COLO668 (cell line): ENCODE results near the gene WWC2.
"Not testable (repeated sequence)": the region's sequence is repeated elsewhere in the genome, so short reads cannot be mapped to it uniquely, and the experiment has no call there.

ENCODE experiments used
- DNase-seq: peaks from one replicate; lab custom pipeline; 2025; ENCODE audit not compliant: unreplicated experiment; lab: John Stamatoyannopoulos, UW

Gene WWC2

DNA sequence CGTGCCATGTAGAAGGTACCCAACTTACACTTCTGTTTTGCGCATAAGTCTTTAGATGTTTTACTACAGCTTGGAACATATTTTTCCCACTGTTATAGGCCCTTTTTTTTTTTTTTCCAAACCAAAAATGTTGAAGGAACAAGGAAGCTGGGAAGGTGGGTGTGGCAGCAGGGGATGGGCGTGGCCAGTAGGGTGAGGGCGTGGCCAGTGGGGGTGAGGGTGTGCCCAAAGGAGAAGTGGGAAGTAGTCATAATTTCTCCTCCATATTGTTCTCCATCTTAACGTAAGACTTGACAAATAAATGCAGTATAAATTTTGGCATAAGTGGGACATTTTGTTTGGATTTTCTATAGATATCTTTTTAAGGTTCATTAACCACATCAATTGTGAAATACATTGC is 190.6 kb downstream of the WWC2 start:
- no peak for DNase-seq

DNA sequence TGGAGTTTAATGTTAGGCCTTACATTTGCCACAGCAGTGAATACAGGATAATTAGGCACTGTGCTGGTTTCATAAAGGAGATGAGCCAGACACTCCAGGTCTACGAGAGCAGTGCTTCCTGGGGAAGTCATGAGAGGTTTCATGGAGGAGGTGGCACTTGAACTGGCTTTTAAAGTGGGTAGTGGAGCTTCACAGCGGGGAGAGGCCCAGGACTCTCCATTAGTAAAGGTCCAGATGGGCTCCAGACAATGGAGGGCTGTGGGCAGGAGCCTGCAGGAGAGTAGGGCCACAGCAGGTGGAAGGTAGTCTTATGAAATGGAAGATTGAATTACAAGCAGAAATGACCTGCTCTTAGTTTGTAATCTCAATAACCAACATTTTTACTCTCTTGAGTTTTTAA is 192.0 kb downstream of the WWC2 start:
- DNase-seq = no peak

DNA sequence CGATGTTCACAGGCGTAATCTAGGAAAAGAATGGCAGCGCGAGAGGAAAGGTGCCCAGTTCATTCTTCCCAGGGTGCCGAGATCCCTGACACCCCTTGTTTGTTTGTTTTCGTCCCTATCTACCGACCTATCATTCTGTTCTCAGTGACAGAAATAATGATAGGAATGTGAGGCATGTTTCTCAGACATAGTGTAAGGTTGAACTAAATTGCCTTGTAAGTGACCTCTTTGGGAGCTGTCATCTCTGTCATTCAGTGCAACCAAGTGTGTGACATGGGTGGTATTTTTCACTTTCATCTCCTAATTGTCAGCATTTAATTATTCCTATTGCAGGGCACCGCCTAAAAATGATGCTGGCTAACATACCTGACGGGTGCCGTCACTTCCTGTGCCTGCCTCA is 196.7 kb downstream of the WWC2 start:
- no peak for DNase-seq

DNA sequence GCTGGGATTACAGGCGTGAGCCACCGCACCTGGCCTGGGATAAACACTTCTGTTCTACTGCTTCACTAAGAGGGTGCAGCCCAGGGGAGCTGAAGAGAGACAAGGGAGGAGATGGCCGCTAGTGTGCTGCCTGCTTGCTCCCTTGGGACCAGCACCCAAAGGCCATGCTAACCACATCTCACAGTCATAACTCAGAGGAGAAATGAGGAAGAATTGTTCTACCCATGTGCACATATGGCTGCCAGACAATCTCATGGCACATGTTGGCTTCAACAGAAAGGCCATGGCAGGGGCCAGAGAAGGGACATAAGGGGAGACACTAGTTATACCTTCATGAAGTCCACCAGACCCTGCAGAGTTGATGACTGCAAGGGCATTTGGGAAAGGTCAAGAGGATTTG is 198.6 kb downstream of the WWC2 start:
- no peak for DNase-seq

DNA sequence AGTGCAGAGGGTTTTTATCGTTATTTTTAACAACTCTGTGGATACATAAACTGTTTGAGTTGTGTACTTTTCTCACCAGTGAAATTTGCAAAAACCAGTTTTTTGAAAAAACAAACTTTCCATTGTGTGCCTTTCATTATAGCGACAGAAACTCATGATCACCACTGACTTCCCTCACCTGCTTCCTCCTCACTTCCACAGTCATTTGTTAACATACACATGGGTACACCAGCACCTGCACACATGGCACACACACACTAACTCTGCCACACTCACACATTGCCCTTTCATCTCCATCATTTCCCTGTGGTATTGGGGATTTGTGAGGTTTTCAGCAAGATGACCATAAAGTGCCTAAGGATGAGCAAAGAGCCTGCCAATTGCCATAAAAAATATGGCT is 200.4 kb downstream of the WWC2 start:
- no peak for DNase-seq

DNA sequence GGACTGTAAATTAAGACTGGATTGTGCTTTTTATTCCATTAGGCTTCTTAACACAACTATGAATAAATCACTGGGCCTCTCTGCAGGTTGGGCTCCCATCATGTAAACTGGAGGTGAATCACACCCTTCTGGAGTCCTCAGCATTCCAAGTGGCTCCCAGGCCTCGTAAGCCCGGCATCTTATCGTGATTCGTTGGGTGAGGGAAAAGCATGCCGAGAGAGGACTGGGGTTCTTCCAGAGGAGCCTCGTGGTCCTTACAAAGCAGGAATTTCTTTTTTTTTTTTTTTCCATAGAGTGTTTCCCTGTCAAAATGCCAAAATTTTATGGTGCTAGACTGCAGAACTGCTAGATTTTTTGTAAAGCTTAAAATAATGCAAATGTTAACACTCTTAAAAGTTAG is 201.0 kb downstream of the WWC2 start:
- no peak for DNase-seq

DNA sequence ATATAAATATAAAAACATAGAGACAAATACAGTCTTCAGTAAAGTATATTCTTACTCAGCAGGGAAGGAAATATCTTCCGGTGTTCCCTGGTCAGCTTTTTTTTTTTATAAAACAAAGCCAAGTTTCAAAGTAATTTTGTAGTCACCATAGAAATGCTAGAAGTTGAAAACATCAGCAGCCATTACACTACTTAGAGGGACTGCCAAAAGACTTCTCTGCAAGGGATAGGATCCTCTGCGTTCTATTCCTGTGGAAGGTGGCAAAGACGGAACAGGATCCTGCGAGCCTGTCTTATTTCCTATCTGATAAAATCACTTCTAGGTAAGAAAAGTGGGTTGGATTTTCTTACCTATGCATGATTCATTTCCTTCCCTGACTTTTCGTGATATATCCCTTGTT is 201.6 kb downstream of the WWC2 start:
- no peak for DNase-seq

DNA sequence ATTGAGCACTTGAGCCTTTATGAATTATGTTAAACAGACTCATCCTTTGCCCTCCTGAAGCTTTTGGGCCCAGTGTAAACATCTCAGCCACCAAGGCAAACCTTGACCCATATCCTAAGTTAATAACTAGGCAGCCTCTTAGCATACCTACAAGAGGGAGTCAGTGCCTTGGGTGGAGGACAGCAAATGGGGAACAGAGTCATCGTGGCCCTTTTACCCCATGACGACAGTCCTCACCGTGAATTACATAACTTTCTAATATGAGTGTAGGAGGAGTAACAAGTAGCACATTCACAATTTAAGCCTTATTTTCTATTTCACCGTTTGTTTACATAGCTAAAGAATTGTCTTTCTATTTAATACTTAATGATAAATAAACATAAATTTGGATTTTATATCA is 204.2 kb downstream of the WWC2 start:
- DNase-seq = no peak

DNA sequence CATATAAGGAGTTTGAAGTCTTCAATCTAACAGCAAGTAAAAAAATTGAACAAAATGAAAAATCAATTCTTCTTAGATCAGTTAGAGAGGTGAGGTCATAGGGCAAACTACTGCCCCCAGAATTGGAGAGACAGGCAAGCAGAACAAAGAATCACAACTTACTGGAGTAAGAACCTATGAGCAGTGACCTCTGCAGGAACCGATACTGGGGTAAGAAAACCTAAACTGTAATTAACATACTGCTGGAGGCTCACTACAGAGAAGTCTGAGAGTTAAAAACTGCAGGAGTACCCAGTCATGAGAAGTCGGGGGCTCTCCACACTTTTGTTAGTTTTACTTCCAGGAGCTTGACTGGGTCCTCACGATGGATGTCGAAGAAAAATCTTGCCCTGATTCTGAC is 205.0 kb downstream of the WWC2 start:
- no peak for DNase-seq

DNA sequence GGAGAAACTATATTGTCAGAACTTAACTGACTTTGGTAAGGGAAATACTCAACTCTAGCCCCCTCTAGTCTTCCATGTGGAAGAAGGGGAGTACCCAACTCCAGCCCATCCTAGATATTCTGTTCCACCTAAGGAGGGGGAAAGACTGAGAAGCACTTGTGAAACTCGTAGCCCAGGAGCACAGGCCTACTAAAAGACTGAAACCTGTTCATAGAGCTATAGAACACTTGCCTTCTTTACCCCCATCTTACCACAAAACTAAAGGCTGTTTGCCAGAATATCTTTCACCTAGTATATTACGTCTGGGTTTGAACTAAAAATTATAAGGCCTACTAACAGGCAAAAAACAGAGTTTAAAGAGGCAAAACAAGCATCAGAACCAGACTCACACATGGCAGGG is 205.5 kb downstream of the WWC2 start:
- DNase-seq = no peak

DNA sequence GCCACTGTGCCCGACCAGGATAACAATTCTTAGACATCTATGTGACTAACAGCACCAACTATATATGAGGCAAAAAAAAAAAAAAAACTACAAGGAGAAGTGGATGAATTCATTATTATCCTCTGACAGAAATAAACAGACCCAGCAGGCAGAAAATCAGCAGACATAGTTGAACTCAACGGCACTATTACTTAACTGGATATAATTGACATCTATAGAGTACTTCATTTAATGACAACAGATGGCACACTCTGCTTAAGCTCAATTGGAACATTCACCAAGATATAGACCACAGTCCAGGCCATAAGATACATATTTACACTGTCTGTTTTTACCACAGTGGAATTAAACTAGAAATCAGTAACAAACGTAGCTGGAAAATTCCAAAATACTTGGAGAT is 207.8 kb downstream of the WWC2 start:
- no peak for DNase-seq

DNA sequence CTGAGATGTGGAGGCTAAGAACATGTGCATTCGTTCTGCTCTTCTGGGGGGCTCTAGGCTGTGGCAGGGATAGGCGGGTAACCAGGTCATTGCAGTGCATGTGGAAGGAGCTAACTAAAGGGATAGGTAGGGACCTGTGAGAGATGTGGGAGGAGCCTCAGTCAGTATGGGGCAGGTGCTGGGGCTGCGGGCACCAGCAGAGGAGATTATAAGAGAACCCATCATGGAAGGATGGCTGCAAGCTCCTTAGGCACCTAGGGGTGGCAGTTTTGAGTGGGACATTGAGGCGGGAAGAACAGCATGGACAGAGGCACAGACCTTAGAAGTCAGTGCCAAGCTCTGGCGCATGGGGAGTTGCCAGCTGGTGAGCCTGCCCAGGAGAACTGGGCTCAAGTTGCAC is 213.8 kb downstream of the WWC2 start:
- no peak for DNase-seq

DNA sequence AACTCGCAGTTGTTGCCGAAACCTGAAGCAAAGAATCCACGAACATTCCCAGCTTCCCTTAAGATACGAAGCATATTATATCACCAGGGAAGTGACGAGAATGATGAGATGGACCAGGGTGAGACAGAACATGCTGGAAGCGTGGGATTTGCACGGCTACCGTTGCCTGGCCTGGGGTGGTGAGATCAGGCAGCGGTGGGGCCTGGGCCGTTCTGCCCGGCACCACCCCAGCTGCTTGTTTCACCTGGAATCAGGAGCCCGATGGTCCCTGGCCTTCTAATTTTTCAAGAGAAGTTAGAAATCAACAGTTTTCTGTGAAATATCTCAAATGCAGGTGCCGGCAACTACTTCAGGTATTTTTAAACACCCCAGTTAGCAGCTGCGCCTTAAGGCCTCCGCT is 215.3 kb downstream of the WWC2 start:
- DNase-seq = no peak

DNA sequence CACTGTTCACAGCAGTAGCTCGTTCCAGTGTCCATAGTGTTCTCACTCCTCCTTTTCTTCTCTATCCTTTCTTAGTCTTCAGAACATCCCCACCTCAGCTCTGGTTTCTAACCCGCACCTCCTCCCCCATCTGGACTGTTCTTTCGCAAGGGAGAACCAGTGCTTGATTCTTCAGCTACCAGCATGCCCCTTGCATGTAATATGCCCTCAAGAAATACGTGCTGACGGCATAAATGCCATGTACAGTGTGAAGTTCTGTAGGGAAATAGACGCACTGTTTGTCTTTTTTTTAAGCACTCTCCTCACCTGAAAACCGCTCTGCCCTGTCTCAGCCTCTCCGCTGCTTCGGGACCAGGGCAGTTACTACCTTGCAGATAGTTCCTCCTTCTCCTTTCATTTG is 215.7 kb downstream of the WWC2 start:
- DNase-seq = no peak

DNA sequence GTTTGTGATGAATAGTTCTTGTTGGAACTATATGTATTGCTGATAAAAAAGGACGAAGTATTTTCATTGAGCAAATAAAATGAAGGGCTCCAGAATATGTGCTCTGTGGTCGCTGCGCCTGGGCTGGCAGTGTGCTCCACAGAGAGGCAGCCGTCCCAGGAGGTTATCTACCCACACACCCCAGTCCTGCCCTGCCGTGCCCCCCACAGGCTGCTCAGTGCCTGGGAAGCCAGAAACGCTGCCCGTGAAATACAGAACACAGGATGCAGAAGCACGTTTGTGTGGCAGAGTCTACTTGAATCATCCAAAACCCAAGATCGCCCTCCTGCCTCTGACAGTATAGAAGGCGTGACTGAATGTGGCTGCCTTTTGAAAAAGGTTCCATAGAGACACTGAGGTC is 219.6 kb downstream of the WWC2 start:
- no peak for DNase-seq

DNA sequence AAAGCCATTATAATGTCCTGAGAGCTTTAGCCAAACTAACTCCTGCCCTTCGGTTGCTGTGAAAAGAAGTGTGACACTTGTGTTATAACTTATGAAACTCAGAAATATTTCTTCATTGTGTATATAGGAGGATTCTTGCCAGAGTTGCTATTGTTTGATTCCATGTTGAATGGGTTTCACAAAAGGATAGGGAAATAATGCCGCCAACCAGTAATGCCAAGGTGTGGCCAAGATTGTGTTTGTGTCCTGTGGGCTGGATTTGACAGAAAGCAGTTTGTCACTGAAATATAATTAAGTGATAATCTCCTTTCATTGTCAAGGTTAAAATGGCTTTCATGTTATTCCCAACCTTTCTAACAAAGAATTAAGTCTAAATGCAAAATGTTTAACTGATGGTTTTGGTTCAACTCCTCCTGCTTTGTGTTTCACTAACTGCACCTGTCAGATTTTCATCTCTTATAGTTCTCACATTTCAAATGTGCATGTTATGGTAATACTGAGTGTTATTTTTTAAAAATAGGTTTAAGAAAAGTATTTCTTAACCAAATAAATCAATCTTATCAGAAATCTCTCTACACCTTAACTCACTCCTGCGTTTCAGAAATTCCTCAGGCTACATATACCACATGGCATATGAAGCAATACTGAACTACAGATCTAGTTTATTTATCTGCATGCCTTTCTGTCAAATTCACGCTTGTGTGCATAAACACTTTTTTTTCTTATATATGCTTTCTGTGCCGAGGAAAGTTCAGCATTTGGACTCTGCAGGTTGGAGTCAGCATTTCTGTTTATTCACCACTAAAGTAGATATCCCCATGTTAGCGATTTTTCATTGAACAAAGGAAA is 221.4 kb downstream of the WWC2 start, which contains the start of gene CLDN22:
Gene CLDN22 (minus strand): TSS at position 66 of the 849 bp plus-strand sequence. CDS start 58 bp downstream, at position 8.
- no peak for DNase-seq

DNA sequence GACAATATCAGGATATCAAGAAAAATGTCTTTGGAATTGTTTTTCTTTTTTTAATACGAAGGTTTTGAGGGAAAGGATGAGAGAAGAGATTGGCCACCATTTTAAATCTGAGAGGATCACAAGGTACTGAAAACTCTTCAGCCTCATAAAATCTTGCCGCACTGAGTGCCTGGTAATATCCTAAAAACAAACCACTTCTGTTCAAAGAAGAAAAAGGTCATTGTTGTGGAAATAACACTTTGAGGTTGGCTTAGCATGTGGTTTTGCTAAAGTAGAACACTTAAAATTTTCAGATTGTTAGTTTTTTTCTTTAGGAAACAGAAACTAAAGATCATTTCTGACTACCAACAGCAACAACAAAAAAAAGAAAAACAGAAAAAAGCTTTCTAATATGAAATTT is 222.0 kb downstream of the WWC2 start:
- no peak for DNase-seq

DNA sequence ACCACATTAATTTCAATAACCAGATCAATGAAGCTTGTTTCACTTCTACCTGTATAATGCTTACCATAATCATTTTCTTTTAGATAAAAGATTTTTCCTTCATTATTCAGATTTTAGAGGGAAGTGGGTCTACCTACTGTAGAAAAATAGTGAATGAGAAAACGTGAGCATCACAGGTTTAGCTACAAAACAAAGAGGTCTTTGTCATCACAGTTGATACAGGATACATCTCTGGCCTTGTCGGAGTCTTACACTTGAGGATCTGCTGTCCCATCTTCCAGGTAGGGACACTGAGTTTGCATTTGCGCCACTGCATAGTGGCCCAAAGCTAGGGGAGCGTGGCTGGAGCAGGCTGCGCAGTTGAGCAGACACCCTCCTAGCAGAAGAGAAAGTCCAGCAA is 222.5 kb downstream of the WWC2 start:
- no peak for DNase-seq

DNA sequence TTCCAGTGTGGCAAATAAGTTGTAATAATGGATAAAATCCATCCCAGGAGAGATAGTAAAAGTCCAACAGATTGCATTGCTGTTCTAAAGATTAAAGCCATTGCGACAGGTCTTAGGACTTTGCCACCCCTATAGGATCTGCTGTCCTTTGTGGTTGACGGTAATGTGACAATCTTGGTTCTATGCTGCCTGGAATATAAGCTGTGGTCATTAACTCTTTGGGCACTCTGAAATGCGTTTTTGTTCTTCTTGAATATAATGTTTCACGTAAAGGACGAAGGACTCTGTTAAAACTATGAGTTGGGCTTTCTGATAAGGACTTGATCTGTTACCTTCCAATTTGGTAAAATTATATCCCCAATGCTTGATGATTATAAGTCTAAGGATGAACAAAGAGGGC is 223.3 kb downstream of the WWC2 start, which contains the start of gene CLDN24:
Gene CLDN24 (minus strand): TSS at position 101 of the 400 bp plus-strand sequence. CDS start 0 bp downstream, at position 101.
- DNase-seq = no peak

DNA sequence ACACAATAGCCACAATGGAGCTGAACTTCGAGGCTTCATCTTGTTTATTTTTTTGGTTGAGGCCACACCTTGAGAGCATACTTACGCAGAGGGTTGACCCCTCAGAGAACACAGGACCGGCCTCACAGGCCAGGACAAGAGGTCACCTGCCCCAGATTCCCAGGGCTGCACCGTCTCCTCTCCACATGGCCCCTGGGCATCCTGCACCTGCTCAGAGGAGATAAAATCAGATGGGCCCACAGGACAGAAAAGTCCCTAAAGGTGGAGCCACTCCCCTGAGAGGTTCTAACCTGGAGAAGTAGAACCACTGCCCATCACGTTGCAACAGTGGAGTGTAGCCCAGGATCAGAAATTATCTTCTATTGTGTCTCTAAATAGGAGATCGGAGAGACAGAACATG is 224.2 kb downstream of the WWC2 start:
- no peak for DNase-seq

DNA sequence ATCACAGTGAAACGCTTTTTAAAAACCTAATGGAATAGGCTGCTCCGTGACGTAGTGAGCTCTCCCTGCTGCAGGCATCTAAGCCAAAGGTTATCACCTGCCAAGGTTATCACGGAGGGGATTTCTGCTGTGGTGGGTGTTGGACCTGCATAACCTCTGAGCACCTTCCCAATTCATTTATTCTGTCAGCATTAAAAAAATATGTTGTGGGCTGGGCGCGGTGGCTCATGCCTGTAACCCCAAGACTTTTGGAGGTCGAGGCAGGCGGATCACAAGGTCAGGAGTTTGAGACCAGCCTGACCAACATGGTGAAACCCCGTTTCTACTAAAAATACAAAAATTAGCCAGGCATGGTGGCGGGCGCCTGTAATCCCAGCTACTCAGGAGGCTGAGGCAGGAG is 225.0 kb downstream of the WWC2 start:
- not testable (repeated sequence) for DNase-seq

DNA sequence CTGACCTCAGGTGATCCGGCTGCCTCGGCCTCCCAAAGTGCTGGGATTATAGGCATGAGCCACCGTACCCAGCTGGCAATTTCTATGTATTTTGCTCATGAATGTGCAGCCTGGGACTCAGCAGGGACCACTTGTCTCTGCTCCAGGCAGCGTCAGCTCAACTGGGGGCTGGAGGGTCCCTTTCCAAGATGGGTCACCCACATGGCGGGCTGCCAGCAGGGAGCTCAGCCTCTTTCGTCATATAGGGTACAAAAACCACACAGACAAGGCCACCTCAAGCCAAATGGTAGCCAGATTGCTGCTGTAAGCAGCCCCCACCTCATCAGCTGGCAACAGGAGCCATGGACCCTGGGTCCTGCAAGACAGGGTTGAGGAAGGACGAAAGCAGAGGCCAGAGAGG is 225.6 kb downstream of the WWC2 start:
- no peak for DNase-seq

DNA sequence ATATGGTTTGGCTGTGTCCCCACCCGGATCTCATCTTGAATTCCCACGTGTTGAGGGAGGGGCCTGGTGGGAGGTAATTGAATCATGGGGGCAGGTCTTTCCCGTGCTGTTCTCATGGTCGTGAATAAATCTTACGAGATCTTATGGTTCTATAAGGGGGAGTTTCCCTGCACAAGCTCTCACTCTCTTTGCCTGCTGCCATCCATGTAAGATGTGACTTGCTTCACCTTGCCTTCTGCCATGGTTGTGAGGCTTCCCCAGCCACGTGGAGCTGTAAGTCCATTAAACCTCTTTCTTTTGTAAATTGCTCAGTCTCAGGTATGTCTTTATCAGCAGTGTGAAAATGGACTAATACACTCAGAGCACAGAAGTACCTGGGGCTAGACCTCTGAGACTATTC is 227.3 kb downstream of the WWC2 start:
- not testable (repeated sequence) for DNase-seq
